ENCODE measurements around the gene WIPI1. TPM values are rescaled to one million over a fixed set of nuclear protein-coding genes. Genes with fewer than 3 reads are reported as not detected.

WIPI1 gene
- total RNA-seq, 4 donors from 2014 or later = 71.4 to 131 (median 77.2) TPM

GRCh38 chr17:68424203-68424602 lies 33.1 kb downstream of the WIPI1 start:
- Histone ChIP-seq H3K27me3 (no peaks in the 10 kb centered on the region), H3K4me3 (no peak overlapping the region), H3K9me3 (peaks cover 0 to 14% (median 0%) of the 10 kb centered on the region in 4 donors), H3K4me1 (no peaks in the 10 kb centered on the region), H3K27ac (no peak overlapping the region), H3K36me3 (peaks cover 15 to 100% (median 15%) of the 10 kb centered on the region in 3 donors)
- no peak for DNase-seq (ENCODE audit: low spot score in 2 of 2)
- TF ChIP-seq EP300 (IDR thresholded peaks at IDR 0.05) (no peak), POLR2A (IDR thresholded peaks at IDR 0.05) (no peak), CTCF (IDR thresholded peaks at IDR 0.05) (no peak)
- WGBS, 2 donors = 78 to 90% methylated on average over 12 of the region's 12 CpGs

- no peak for DNase-seq (ENCODE audit: low spot score in 2 of 2)
- Histone ChIP-seq H3K4me3 (no peak overlapping the region), H3K9me3 (peaks cover 0 to 16% (median 0%) of the 10 kb centered on the region in 4 donors), H3K4me1 (no peaks in the 10 kb centered on the region), H3K36me3 (peaks cover 15 to 100% (median 15%) of the 10 kb centered on the region in 3 donors), H3K27ac (no peak overlapping the region), H3K27me3 (no peaks in the 10 kb centered on the region)
- 95 to 98% methylated on average over 3 of the region's 3 CpGs for WGBS, 2 donors
- TF ChIP-seq CTCF (IDR thresholded peaks at IDR 0.05) (no peak), POLR2A (IDR thresholded peaks at IDR 0.05) (no peak), EP300 (IDR thresholded peaks at IDR 0.05) (no peak)
Measured at GRCh38 chr17:68423251-68423650, 34.0 kb downstream of the WIPI1 start.

GRCh38 chr17:68422821-68423220 lies 34.5 kb downstream of the WIPI1 start:
- WGBS, 2 donors = 88 to 92% methylated on average over 8 of the region's 8 CpGs
- Histone ChIP-seq H3K27me3 (no peaks in the 10 kb centered on the region), H3K36me3 (peaks cover 15 to 96% (median 15%) of the 10 kb centered on the region in 3 donors), H3K9me3 (peaks cover 0 to 18% (median 0%) of the 10 kb centered on the region in 4 donors), H3K27ac (no peak overlapping the region), H3K4me3 (no peak overlapping the region), H3K4me1 (no peaks in the 10 kb centered on the region)
- no peak for DNase-seq (ENCODE audit: low spot score in 2 of 2)
- no peak for TF ChIP-seq POLR2A (IDR thresholded peaks at IDR 0.05)

GRCh38 chr17:68421486-68421885 lies 35.8 kb downstream of the WIPI1 start:
- TF ChIP-seq POLR2A (IDR thresholded peaks at IDR 0.05) (no peak), EP300 (IDR thresholded peaks at IDR 0.05) (no peak), CTCF (IDR thresholded peaks at IDR 0.05) (no peak)
- DNase-seq (ENCODE audit: low spot score in 2 of 2) = no peak
- Histone ChIP-seq H3K36me3 (peaks cover 10 to 83% (median 15%) of the 10 kb centered on the region in 3 donors), H3K27me3 (no peaks in the 10 kb centered on the region), H3K4me3 (no peak overlapping the region), H3K9me3 (peaks cover 0 to 28% (median 0%) of the 10 kb centered on the region in 4 donors), H3K4me1 (no peaks in the 10 kb centered on the region), H3K27ac (no peak overlapping the region)
- whole genome bisulfite sequencing, 2 donors = 85 to 93% methylated on average over 9 of the region's 9 CpGs

- no peak overlapping the region for H3K27ac ChIP-seq
- no peak for DNase-seq (ENCODE audit: low spot score in 2 of 2)
- WGBS, 2 donors = 88 to 91% methylated on average over 14 of the region's 14 CpGs
- TF ChIP-seq POLR2A (IDR thresholded peaks at IDR 0.05) (no peak), EP300 (IDR thresholded peaks at IDR 0.05) (no peak), CTCF (IDR thresholded peaks at IDR 0.05) (no peak)
- H3K4me1 ChIP-seq = no peaks in the 10 kb centered on the region
- no peak overlapping the region for H3K4me3 ChIP-seq
- peaks cover 0 to 69% (median 15%) of the 10 kb centered on the region in 3 donors for H3K36me3 ChIP-seq
- peaks cover 0 to 42% (median 4%) of the 10 kb centered on the region in 4 donors for H3K9me3 ChIP-seq
- H3K27me3 ChIP-seq = no peaks in the 10 kb centered on the region
Measured at GRCh38 chr17:68420065-68420464, 37.2 kb downstream of the WIPI1 start.

- Histone ChIP-seq H3K27me3 (no peaks in the 10 kb centered on the region), H3K27ac (no peak overlapping the region), H3K9me3 (peaks cover 0 to 54% (median 5%) of the 10 kb centered on the region in 4 donors), H3K4me1 (no peaks in the 10 kb centered on the region), H3K4me3 (no peak overlapping the region), H3K36me3 (peaks cover 0 to 57% (median 9%) of the 10 kb centered on the region in 3 donors)
- TF ChIP-seq CTCF (IDR thresholded peaks at IDR 0.05) (no peak), POLR2A (IDR thresholded peaks at IDR 0.05) (no peak), EP300 (IDR thresholded peaks at IDR 0.05) (no peak)
- DNase-seq (ENCODE audit: low spot score in 2 of 2) = no peak
- 76 to 79% methylated on average over 4 of the region's 4 CpGs for WGBS, 2 donors
Measured at GRCh38 chr17:68418876-68419275, 38.4 kb downstream of the WIPI1 start.

All from tibial nerve (tissue), 4 donors.